ENCODE results near the gene SIGLEC6.

The SIGLEC6 gene

GRCh38 chr19:51548213-51548651 lies 16.8 kb upstream of the SIGLEC6 start:
- no peak for DNase-seq (ENCODE audit: low read depth)

DNA sequence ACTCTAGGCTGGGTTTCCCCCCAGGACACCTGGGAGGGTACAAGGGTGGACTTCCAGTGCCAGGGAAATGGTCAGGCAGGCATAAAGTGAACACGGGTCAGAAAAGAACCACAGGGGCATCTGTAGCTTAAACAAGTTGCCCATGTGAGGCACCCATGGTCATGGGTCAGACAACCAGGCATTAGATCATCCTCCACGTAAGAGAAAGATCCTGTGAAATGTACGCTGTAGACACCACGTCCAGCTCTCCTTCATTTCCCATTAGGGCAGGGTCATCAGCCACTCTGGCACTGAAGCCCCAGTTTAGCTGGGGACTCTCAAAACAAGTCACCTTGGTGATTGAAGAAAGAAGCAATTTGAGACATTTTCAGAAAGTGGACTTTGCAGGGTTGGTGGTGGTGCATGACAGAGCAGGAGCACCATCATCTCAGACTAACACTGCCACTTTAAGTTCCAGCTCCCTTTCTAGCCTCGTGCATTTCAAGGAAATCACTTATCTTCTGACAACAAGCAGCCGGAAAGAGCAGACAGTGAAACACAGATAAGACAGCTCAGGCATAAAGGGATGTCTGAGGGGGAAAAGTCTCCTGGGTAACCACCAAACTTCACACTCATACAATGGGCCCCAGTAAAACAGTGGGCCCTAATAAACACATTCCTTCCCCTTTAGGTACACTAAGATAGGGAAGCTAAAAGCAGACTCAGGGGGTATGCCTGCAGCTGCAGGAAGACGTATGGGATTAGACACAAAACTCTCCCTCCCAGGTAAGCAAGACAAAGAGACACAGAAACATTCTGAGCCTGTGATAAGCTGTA lies 16.1 kb upstream of the SIGLEC6 start:
- no peak for DNase-seq (ENCODE audit: low read depth)

DNA sequence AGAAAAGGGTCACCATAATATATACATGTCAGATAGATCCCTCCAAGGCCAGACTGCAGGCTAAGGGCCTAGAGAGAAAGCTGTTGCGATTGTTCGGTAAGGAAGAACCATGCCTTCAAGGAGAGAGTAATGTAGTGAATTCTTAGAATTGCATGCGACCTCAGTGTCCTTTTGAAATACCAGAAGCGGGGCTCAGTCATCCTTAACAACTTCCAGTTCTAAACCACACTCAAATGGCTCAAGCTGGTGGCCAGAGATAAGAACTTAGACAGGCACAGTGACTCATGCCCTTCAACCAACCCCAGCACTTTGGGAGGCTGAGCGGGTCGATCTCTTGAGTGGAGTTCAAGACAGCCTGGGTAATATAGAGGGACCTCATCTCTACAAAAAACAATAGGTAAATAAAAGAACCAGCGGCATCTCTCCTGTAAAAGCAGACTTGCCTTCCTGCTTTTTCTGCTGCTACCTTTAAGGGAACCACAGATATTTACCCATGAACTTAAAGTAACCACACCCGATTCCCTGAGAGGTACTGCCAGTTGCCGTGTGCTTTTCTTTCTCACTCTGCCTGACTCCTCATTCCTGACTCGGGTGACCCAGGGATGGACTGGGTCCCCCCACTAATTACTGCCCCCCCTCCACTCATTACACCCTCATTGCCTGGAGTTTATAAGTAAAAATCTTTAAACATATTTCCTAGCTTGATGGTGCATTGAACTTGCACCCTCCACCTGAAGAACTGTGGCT lies 15.4 kb upstream of the SIGLEC6 start:
- DNase-seq (ENCODE audit: low read depth): no peak

GRCh38 chr19:51546107-51546649 lies 14.7 kb upstream of the SIGLEC6 start:
- DNase-seq (ENCODE audit: low read depth): no peak

GRCh38 chr19:51544038-51544437 lies 12.6 kb upstream of the SIGLEC6 start:
- no peak for DNase-seq (ENCODE audit: low read depth)

GRCh38 chr19:51542699-51543098 lies 11.2 kb upstream of the SIGLEC6 start:
- DNase-seq (ENCODE audit: low read depth): no peak

DNA sequence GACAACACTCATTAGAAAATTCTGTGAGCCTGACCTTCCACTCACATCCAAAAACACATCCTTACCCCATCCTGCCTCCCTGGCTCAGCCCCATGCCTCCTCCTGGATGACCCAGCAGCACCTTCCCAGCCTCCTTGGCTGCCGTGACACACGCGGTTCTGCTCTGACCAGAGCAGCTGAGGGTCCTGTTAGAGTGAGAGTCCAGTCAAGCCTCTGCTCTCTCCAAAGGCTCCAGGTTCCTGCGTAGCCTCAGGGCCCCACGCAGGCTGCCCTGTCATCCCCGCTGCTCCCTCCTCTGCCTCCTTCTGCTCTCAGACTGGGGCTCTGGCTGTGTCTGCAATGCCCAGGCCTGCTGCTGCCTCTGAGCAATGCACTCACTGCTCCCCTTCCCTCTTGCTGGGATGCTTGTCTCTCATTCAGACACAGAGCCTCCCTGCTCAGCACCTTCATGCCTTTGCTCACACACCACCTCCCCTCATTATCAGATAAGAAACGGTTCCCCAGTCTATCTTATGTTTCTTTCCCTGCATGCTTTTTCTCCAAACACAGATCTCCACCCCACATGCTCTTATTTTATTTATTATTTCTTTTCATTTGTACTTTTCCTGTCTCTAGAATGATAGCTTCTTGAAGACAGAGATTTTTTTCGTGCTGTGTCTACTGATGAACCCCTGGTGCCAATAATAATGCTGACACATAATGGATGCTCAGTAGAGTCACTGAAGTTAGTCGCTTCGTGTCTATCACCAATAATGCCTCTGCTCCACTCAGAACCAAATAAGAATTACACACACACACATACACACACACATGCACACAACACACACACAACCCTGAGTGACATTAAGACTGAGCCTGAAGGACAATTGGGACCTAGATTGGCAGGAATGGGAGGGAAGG lies 10.2 kb upstream of the SIGLEC6 start:
- no peak for DNase-seq (ENCODE audit: low read depth)

GRCh38 chr19:51539821-51540366 lies 8.4 kb upstream of the SIGLEC6 start:
- no peak for DNase-seq (ENCODE audit: low read depth)

DNA sequence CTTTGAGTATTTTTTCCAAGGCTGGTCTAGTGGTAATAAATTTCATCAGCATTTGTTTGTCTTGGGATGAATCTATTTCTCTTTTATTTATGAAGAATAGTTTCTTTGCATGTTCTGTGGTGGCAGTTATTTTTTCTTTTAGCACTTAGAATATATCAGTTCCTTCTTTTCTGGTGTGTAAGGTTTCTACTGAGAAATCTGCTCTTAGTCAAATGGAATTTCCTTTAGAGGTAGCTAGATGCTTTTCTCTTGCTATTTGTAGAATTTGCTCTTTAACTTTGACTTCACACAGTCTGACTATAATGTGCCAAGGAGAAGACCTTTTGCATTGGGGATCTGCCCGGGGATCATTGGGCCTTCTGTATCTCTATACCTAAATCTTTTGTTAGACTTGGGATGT lies 4.1 kb upstream of the SIGLEC6 start:
- no peak for DNase-seq (ENCODE audit: low read depth)

GRCh38 chr19:51530616-51531015 lies 854 bp downstream of the SIGLEC6 start:
- DNase-seq (ENCODE audit: low read depth): no peak

- DNase-seq (ENCODE audit: low read depth): no peak
Measured at GRCh38 chr19:51529301-51529700, 2.2 kb downstream of the SIGLEC6 start.

- no peak for DNase-seq (ENCODE audit: low read depth)
Measured at GRCh38 chr19:51525651-51526050, 5.8 kb downstream of the SIGLEC6 start.

GRCh38 chr19:51524666-51525264 lies 6.7 kb downstream of the SIGLEC6 start:
- DNase-seq (ENCODE audit: low read depth): no peak

DNA sequence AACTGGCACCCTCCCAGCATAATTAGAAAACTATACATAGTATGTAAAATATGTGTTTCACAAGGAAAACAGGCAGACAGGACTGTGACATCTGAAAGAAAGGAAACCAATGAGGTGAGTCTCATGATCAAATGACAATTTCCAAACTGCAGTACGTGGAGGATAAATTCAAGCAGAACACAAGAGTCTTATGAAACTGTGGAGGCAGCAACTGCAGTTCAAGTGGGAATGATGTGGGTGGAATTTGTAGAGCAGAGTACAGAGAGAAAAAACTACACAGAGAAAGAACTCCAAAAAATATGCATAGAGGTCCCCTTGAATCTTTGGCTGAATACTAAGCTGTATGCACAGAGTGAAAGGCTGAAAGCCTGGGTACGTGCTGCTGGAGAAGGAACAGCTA lies 9.7 kb downstream of the SIGLEC6 start:
- no peak for DNase-seq (ENCODE audit: low read depth)

- DNase-seq (ENCODE audit: low read depth): no peak
Measured at GRCh38 chr19:51521357-51521756, 10.1 kb downstream of the SIGLEC6 start.

DNA sequence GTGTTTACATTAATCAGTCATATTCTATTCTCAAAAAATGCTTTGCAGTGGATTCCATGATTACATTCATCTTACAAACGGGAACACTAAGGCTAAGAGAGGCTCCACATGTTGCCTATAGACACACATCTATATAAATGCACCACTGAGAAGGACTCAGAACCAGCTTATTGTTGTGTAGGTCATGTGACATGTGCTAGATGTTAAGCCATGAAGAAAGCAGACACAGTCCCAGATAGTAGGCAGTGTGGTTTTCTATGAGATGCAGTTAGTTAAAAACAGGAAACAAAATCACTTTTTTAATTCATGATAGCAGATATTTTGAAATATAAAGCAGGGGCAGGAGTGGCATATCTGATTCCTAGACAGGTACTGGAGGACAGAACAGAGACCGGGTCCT lies 10.7 kb downstream of the SIGLEC6 start:
- no peak for DNase-seq (ENCODE audit: low read depth)

GRCh38 chr19:51514866-51515481 lies 16.5 kb downstream of the SIGLEC6 start:
- DNase-seq (ENCODE audit: low read depth): no peak

GRCh38 chr19:51513968-51514367 lies 17.5 kb downstream of the SIGLEC6 start:
- no peak for DNase-seq (ENCODE audit: low read depth)

- DNase-seq (ENCODE audit: low read depth): no peak
Measured at GRCh38 chr19:51511353-51511752, 20.1 kb downstream of the SIGLEC6 start.

- DNase-seq (ENCODE audit: low read depth): no peak
Measured at GRCh38 chr19:51509823-51510660, 21.4 kb downstream of the SIGLEC6 start.
